SK-N-SH (cell line): ENCODE data around the gene ARL14EP.

Source experiments
- TF ChIP-seq, protein P1 (sequence below): fragments of 200-600 bp; sonication (generic); IDR thresholded peaks from 2 replicates; pipeline ENCODE4 v1.6.1; 2017; ENCODE audit warnings: antibody characterized with exemption, mild to moderate bottlenecking, moderate library complexity
- TF ChIP-seq, protein P2 (sequence below): IDR thresholded peaks from 2 replicates; pipeline ENCODE4 v1.6.1; 2012; ENCODE audit warnings: mild to moderate bottlenecking, low read depth, low read length, moderate library complexity

DNA sequence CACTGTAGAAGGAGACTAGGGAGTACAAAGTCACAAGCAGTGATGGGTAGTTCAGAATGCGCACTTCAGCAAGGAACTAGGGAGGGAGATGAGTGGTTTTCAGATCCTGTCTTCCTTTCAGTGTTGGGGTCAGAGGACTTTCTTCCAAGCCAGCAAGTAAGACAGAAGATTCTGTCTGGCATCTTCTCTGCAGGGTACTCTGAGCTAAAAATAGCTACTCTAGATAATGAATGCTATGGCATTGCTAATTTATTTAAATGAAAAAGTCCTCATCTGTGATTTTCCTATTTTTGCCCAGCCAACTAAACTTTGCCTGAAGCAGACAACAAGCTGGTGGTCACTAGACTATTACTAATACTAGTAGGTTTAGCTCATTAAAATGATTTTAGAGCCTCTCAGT lies 18.3 kb upstream of the ARL14EP start:
- TF ChIP-seq, protein P1, sequence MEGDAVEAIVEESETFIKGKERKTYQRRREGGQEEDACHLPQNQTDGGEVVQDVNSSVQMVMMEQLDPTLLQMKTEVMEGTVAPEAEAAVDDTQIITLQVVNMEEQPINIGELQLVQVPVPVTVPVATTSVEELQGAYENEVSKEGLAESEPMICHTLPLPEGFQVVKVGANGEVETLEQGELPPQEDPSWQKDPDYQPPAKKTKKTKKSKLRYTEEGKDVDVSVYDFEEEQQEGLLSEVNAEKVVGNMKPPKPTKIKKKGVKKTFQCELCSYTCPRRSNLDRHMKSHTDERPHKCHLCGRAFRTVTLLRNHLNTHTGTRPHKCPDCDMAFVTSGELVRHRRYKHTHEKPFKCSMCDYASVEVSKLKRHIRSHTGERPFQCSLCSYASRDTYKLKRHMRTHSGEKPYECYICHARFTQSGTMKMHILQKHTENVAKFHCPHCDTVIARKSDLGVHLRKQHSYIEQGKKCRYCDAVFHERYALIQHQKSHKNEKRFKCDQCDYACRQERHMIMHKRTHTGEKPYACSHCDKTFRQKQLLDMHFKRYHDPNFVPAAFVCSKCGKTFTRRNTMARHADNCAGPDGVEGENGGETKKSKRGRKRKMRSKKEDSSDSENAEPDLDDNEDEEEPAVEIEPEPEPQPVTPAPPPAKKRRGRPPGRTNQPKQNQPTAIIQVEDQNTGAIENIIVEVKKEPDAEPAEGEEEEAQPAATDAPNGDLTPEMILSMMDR, result no peak
- TF ChIP-seq, protein P2, sequence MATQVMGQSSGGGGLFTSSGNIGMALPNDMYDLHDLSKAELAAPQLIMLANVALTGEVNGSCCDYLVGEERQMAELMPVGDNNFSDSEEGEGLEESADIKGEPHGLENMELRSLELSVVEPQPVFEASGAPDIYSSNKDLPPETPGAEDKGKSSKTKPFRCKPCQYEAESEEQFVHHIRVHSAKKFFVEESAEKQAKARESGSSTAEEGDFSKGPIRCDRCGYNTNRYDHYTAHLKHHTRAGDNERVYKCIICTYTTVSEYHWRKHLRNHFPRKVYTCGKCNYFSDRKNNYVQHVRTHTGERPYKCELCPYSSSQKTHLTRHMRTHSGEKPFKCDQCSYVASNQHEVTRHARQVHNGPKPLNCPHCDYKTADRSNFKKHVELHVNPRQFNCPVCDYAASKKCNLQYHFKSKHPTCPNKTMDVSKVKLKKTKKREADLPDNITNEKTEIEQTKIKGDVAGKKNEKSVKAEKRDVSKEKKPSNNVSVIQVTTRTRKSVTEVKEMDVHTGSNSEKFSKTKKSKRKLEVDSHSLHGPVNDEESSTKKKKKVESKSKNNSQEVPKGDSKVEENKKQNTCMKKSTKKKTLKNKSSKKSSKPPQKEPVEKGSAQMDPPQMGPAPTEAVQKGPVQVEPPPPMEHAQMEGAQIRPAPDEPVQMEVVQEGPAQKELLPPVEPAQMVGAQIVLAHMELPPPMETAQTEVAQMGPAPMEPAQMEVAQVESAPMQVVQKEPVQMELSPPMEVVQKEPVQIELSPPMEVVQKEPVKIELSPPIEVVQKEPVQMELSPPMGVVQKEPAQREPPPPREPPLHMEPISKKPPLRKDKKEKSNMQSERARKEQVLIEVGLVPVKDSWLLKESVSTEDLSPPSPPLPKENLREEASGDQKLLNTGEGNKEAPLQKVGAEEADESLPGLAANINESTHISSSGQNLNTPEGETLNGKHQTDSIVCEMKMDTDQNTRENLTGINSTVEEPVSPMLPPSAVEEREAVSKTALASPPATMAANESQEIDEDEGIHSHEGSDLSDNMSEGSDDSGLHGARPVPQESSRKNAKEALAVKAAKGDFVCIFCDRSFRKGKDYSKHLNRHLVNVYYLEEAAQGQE, result no peak
